Measurements from ENCODE around the gene ARHGAP1.
"Not testable (repeated sequence)": the region's sequence is repeated elsewhere in the genome, so short reads cannot be mapped to it uniquely, and the experiment has no call there.

The ARHGAP1 gene

GRCh38 chr11:46722566-46723358 is 22.3 kb upstream of the ARHGAP1 start:
- DNase-seq = no peak

DNA sequence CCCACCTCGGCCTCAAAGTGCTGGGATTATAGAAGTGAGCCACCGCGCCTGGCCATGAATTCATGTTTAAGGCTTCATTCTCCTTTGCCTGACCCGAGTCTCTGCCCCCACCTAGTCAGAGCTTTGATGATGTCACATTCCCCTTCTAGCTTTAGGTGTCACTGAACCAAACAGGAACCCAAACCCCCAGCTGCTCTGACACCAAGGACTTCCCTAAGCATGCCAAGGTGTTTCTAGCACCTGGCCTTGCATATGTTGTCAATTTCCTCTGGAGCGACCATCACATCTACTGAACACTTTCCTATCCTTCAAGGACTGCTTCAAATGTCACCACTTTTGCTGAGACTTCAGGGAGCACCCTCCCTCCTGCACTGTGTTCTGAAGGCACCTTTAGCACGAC is 20.9 kb upstream of the ARHGAP1 start:
- no peak for DNase-seq

DNA sequence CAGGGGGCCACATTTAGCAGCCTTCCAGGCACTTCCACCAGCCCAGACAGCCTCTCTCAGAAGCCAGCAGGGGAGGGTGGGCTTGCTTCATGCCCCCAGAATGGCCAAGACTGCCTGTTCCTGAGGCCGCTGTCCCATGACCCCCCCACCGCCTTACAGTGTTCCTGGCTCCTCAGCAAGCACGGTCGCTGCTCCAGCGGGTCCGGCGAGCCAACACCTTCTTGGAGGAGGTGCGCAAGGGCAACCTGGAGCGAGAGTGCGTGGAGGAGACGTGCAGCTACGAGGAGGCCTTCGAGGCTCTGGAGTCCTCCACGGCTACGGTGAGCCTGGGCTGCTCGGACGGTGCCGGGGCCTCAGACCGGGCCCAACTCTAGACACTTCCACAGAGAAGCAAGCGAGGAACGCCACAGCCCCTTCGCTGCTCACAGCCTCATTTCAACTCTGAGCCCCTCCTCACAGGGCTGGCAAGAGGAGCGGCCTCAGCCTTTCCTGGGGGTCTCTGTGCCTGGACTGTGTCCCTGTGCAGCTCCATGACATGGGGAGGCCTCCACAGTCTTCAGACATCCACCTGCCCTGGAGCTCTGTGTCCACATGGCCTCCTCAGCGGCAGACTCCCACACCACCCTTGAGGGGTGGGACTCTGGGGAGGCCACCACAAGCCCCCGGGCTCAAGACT is 19.3 kb upstream of the ARHGAP1 start:
- no peak for DNase-seq

DNA sequence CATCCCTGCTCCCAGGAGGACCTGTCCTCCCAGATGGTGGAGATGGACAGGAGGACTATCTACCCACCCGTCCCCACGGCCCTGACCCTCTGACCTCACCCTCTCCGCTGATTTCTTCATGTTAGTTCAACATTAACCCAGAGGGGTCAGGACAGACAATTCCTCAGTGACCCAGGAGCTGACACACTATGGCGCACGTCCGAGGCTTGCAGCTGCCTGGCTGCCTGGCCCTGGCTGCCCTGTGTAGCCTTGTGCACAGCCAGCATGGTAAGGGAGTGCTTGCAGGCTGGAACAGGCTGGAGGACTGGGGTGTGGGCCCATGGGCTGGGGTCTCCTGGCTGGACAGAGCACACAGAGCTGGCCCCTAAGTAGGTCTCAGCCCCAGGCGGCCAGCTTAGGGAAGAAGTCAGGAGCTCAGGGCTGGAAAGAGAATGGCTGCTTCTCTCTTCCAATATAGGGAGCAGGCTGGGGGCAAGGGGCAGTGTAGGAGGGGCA is 18.7 kb upstream of the ARHGAP1 start, which contains the start of gene F2:
Gene F2 (plus strand): TSS at position 166 of the 495 bp plus-strand sequence. CDS start 23 bp downstream, at position 189.
- no peak for DNase-seq

- DNase-seq = no peak
These were observed 18.0 kb upstream of the ARHGAP1 start for GRCh38 chr11:46718155-46719019.

DNA sequence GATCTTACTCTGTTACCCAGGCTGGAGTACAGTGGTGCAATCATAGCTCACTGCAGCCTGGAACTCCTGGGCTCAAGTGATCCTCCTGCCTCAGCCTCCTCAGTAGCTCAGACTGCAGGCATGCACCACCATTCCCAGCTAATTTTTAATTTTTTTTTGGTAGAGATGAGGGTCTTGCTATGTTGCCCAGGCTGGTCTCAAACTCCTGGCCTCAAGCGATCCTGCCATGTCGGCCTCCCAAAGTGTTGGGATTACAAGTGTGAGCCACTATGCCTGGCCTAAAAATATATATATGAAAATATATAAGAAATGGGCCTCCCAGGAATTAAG is 17.4 kb upstream of the ARHGAP1 start:
- not testable (repeated sequence) for DNase-seq

- DNase-seq = no peak
These were observed 12.6 kb upstream of the ARHGAP1 start for GRCh38 chr11:46712874-46713576.

- no peak for DNase-seq
These were observed 10.9 kb upstream of the ARHGAP1 start for GRCh38 chr11:46711303-46711702.

GRCh38 chr11:46710821-46711269 is 10.4 kb upstream of the ARHGAP1 start:
- DNase-seq = no peak

- DNase-seq = not testable (repeated sequence)
These were observed 8.9 kb upstream of the ARHGAP1 start for GRCh38 chr11:46709351-46709750.

DNA sequence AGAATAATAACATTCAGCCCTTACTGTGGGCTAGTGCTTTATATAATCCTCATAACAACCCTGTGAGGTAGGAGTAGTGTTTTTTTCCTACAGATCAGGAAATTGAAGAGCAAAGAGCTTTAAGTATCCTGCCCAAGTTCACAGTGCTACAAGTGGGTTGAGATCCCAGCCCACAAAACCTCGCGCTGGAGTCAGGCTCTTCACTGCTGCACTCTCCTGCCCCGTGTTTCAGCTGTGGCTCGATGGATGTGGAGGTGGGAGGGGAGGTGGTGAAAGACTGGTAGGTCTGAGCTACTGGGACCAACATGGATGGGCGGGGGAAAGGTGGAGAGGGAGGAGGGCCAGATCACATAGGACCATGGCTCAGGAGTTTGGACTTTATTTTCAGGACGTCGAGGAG is 6.5 kb upstream of the ARHGAP1 start:
- no peak for DNase-seq

- DNase-seq = no peak
These were observed 4.8 kb upstream of the ARHGAP1 start for GRCh38 chr11:46705070-46705688.

DNA sequence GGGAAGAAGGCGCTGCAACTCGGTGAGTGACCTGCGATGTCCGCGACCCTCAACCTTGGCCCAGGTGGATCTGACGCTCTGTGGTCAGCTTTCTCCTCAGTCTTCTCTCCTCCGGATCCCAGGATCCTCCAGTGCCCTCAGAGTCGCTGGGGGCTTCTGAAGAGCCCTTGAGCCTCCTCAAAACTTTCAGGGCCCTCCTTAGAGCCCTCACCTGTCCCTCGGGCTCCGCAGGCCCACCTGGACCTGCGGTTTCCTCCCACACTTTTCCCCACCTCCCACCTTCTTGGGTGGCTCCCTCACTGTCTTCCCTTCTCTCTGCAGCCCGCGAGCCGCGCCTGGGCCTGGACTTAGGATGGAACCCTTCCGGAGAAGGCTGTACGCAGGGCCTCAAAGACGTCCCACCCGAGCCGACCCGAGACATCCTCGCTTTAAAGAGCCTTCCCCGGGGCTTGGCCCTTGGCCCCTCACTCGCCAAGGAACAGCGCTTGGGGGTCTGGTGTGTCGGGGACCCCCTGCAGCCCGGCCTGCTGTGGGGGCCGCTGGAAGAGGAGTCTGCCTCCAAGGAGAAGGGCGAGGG is 747 bp upstream of the ARHGAP1 start:
- no peak for DNase-seq

DNA sequence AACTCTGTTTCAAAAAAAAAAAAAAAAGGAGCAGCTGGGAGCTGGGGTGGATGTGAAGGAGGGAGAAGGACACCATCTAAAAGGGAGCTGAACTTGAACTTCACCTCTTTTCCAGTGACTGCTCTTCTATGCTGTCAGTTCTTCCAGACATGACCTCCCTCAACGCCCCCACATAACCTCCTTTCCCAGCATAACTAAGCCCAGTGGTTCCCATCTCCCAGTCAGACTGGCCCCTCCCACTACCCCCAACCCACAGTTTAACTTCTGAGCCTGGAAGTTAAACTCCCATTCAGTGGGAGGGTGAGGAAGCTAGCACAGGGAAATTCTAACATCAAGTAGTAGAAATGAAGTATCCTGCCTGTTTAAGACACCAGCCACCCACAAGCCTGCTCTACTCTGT is 1.8 kb downstream of the ARHGAP1 start:
- DNase-seq = no peak

DNA sequence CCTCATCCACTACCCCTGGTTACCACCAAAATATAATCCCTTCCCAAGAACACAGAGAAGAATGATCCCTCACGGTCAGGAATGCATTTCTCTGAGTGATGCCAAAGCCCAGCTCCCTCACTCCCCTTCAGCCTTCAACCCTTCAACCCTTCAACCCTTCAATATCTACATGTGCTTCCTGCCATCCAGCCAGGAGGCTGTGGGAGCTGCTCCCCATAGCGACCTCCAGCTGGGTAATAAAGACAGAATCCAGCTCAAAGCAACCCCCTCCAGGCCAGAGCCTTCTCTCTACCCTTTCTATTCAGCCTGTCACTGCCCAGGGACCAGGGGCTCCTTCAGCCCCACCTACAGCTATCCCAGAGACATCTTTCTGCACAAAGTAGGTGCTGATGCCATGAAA is 2.7 kb downstream of the ARHGAP1 start:
- DNase-seq = no peak

DNA sequence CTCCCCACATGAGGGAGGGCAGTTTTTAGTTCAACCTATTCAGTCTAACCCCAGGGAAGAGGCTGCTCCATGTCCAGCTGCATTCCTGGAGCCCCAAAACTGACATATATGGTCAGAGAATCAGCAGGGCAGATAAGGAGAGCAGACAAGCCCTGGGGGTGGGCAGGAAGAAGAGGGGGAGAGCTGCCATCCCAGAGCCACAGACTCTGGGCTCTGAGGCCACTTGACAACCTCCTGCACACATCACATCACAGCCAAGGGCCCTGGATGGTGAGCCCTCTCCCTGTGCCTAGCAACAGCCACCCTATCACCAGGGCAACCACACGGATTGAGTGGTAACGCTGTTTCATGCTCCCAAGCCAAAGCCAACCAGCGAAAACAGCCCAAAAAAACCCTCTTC is 3.1 kb downstream of the ARHGAP1 start:
- no peak for DNase-seq

DNA sequence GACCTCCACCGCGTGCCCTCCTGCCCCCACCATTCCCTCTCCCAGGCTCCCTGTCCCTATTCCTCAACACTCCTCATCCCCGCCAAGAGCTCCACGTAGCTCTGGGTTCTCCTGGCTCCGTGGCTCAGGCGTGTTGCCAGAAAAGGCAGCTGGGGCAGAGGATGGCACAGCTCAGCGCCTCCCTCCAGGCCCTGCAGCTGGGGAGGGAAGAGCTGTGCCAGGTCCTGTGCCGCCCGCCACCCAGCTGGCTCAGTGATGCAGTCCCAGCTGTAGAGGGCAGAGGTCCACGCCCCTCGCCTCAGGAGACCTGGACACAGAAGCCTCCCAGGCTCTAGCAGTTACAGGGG is 4.2 kb downstream of the ARHGAP1 start:
- DNase-seq = no peak

- no peak for DNase-seq
These were observed 4.8 kb downstream of the ARHGAP1 start for GRCh38 chr11:46695345-46696211.

- DNase-seq = no peak
These were observed 5.8 kb downstream of the ARHGAP1 start for GRCh38 chr11:46694607-46695006.

DNA sequence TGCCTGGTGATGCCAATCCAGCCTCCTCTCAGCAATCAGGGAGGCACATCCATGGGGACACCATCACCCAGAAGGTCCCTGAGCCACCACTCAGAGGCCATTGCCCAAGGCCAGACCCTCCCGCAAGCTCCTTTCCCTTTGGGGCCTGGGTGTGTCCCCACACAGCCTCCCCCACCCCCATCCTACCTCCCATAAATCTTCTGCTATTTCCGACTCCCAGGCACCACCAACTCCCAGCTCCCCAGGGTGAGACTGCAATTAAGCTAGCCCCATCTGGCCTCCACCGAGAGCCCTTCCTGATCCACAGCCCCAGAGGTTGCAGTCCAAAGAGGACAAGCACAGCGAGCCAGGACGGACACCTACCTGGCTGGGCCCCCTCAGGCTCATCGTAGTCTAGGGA is 6.3 kb downstream of the ARHGAP1 start:
- no peak for DNase-seq

DNA sequence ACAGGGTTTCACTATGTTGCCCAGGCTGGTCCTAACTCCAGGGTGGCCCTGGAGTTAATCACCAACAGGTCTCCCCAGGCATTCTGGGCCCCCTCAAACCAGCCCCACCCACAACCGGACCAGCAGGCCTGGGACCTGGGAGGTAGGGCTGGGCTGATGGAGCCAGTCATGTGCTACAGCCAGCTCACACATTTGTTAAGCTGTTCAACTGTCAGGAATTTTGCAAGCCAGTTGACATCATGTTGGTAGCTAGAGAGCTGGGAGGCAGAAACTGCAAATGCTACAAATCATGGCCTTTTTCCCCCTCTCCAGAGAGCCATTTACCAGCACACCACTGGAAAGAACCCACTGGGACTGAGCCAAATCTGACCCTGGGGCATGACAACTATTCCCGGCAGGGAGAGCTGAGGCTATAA is 6.8 kb downstream of the ARHGAP1 start:
- DNase-seq = no peak

Measured in CD4-positive, alpha-beta T cell treated with Interleukin-12 subunit alpha and Interleukin-12 subunit beta, for 1 hour (primary cell).